Thyroid gland (tissue), 4 donors: ENCODE measurements around the gene SUGT1.

Experiments used
- POLR2A ChIP-seq, 2 donors: fragments of 450-650 bp; IDR thresholded peaks; one replicate each; pipeline ENCODE4 v1.6.1; 2017; ENCODE audit warnings: antibody characterized with exemption in 2 of 2, mild to moderate bottlenecking in 2 of 2, moderate library complexity in 1 of 2
- TF ChIP-seq, protein P1 (sequence below), 6 experiments: fragments of 200-600 bp in 3 of 6; fragments of 450-650 bp in 3 of 6; sonication (generic) in 3 of 6; IDR thresholded peaks; one replicate each; pipeline ENCODE4 v1.5.1; 2016 to 2019; ENCODE audit warnings: antibody characterized with exemption in 6 of 6, mild to moderate bottlenecking in 2 of 6, inconsistent platforms in 1 of 6, moderate library complexity in 1 of 6

DNA sequence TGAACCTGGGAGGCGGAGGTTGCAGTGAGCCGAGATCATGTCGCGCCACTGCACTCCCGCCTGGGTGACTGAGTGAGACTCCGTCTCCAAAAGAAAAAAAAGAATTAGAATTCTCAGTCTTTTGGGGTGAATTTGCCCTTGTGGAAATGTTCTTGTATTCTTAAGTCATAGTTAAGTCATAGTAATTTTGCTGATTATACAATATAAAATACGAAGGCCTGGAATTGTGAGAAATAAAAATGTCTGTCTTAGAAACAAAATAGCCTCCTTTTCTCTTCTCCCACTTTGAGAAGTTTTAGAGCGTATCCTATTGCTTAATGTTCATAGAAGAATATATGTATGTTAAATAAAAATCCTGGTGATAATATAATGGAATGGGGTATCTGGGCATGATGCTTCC lies 18.1 kb downstream of the SUGT1 start:
- TF ChIP-seq, protein P1, sequence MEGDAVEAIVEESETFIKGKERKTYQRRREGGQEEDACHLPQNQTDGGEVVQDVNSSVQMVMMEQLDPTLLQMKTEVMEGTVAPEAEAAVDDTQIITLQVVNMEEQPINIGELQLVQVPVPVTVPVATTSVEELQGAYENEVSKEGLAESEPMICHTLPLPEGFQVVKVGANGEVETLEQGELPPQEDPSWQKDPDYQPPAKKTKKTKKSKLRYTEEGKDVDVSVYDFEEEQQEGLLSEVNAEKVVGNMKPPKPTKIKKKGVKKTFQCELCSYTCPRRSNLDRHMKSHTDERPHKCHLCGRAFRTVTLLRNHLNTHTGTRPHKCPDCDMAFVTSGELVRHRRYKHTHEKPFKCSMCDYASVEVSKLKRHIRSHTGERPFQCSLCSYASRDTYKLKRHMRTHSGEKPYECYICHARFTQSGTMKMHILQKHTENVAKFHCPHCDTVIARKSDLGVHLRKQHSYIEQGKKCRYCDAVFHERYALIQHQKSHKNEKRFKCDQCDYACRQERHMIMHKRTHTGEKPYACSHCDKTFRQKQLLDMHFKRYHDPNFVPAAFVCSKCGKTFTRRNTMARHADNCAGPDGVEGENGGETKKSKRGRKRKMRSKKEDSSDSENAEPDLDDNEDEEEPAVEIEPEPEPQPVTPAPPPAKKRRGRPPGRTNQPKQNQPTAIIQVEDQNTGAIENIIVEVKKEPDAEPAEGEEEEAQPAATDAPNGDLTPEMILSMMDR (IDR thresholded peaks at IDR 0.05), result no peak
- no peak for TF ChIP-seq POLR2A (IDR thresholded peaks at IDR 0.05)
